Nephron (organoid): ENCODE measurements around the gene UBXN10.
A peak's percentile ranks its signal among the peaks of the same experiment; 100 is the strongest.

Source experiments
- H3K27ac Mint-ChIP-seq, 3 experiments: 2 replicates each; pipeline ENCODE4 v1.8.0; 2020; ENCODE audit warnings: mixed read lengths in 3 of 3, mild to moderate bottlenecking in 2 of 3, moderate library complexity in 1 of 3
- H3K27me3 Mint-ChIP-seq: 2 replicates; pipeline ENCODE4 v1.8.0; 2021; ENCODE audit warnings: low read depth, mild to moderate bottlenecking, moderate library complexity, mixed read lengths
- H3K36me3 Mint-ChIP-seq: 2 replicates; pipeline ENCODE4 v1.8.0; 2020; ENCODE audit warnings: low read depth, mixed read lengths
- H3K4me1 Mint-ChIP-seq: 2 replicates; pipeline ENCODE4 v1.8.0; 2020; ENCODE audit warnings: mixed read lengths
- H3K4me3 Mint-ChIP-seq, 3 experiments: 2 replicates each; pipeline ENCODE4 v1.8.0; 2020; ENCODE audit warnings: mild to moderate bottlenecking in 3 of 3, mixed read lengths in 3 of 3, moderate library complexity in 2 of 3
- H3K9me3 Mint-ChIP-seq: 2 replicates; pipeline ENCODE4 v1.8.0; 2020; ENCODE audit warnings: mixed read lengths
- TF ChIP-seq, protein P1 (sequence below), 3 experiments: fragments of 200-600 bp; sonication (generic); IDR thresholded peaks; one replicate each; pipeline ENCODE4 v1.5.0; 2021; ENCODE audit warnings: antibody characterized with exemption in 3 of 3; ENCODE audit not compliant: unreplicated experiment in 3 of 3

The UBXN10 gene

GRCh38 chr1:20150326-20150705 is 35.6 kb upstream of the UBXN10 start:
- Mint-ChIP-seq H3K27me3 (peaks cover 8% of the 10 kb centered on the region), H3K4me1 (peaks cover 10% of the 10 kb centered on the region), H3K36me3 (no peaks in the 10 kb centered on the region), H3K27ac (no peak overlapping the region), H3K4me3 (no peak overlapping the region), H3K9me3 (no peaks in the 10 kb centered on the region)
- TF ChIP-seq, protein P1, sequence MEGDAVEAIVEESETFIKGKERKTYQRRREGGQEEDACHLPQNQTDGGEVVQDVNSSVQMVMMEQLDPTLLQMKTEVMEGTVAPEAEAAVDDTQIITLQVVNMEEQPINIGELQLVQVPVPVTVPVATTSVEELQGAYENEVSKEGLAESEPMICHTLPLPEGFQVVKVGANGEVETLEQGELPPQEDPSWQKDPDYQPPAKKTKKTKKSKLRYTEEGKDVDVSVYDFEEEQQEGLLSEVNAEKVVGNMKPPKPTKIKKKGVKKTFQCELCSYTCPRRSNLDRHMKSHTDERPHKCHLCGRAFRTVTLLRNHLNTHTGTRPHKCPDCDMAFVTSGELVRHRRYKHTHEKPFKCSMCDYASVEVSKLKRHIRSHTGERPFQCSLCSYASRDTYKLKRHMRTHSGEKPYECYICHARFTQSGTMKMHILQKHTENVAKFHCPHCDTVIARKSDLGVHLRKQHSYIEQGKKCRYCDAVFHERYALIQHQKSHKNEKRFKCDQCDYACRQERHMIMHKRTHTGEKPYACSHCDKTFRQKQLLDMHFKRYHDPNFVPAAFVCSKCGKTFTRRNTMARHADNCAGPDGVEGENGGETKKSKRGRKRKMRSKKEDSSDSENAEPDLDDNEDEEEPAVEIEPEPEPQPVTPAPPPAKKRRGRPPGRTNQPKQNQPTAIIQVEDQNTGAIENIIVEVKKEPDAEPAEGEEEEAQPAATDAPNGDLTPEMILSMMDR (IDR thresholded peaks at IDR 0.05; ENCODE audit: unreplicated experiment in 3 of 3): no peak

- H3K4me3 Mint-ChIP-seq: no peak overlapping the region
- H3K27ac Mint-ChIP-seq: no peak overlapping the region
- TF ChIP-seq, protein P1 (IDR thresholded peaks at IDR 0.05; ENCODE audit: unreplicated experiment in 3 of 3): no peak
- no peaks in the 10 kb centered on the region for H3K9me3 Mint-ChIP-seq
- no peaks in the 10 kb centered on the region for H3K36me3 Mint-ChIP-seq
- peaks cover 8% of the 10 kb centered on the region for H3K27me3 Mint-ChIP-seq
- H3K4me1 Mint-ChIP-seq: peaks cover 10% of the 10 kb centered on the region
Observed at GRCh38 chr1:20150969-20151368, 34.9 kb upstream of the UBXN10 start.

DNA sequence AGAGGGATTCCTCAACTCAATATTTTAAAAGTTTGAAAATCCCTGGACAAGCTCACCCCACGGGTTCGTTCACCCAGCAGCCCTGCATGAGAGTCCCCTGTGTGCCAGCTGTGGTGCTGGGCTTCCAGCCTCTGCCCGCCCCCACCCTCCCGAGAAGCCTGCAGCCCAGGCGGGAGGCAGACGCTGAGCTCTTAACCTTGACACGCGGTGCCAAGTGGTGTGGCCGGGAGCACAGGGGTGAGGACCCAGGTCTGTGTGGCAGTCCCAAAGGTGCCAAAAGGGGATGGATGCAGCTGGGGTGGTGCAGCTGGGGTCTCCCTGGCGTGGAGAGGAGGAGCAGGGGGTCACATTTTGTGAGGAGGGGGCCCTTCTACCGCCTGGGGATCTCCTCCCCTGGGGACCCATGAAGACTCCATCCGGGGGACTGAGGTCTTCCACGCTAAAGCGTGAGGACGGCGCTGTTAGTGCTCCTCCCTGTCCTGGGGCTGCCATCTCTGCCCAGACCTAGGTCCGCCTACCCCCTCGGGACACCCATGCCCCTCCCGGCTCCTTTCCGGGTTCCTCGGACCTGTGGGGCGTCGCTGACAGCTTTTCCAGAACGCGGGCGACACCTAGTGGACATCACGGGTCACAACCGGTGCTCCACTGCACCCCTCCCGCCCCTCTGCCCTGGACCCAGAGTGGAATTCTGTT is 33.8 kb upstream of the UBXN10 start:
- no peaks in the 10 kb centered on the region for H3K9me3 Mint-ChIP-seq
- peak overlapping the region in 1 of 3 experiments; percentile 35 for H3K27ac Mint-ChIP-seq
- H3K36me3 Mint-ChIP-seq: no peaks in the 10 kb centered on the region
- H3K4me1 Mint-ChIP-seq: peaks cover 10% of the 10 kb centered on the region
- peak overlapping the region; percentile 56 to 65 (median 64) for H3K4me3 Mint-ChIP-seq
- peaks cover 8% of the 10 kb centered on the region for H3K27me3 Mint-ChIP-seq
- TF ChIP-seq, protein P1 (IDR thresholded peaks at IDR 0.05; ENCODE audit: unreplicated experiment in 3 of 3): peak; percentile 92 to 95 (median 94)

- peaks cover 8% of the 10 kb centered on the region for H3K27me3 Mint-ChIP-seq
- peak overlapping the region in 2 of 3 experiments; percentile 64 to 65 for H3K4me3 Mint-ChIP-seq
- peaks cover under 1% of the 10 kb centered on the region for H3K9me3 Mint-ChIP-seq
- TF ChIP-seq, protein P1 (IDR thresholded peaks at IDR 0.05; ENCODE audit: unreplicated experiment in 3 of 3): peak in 1 of 3 experiments; percentile 38
- no peaks in the 10 kb centered on the region for H3K36me3 Mint-ChIP-seq
- peaks cover 10% of the 10 kb centered on the region for H3K4me1 Mint-ChIP-seq
- peak overlapping the region in 2 of 3 experiments; percentile 35 to 55 for H3K27ac Mint-ChIP-seq
Observed at GRCh38 chr1:20152599-20152930, 33.3 kb upstream of the UBXN10 start.

GRCh38 chr1:20153000-20153418 is 32.9 kb upstream of the UBXN10 start:
- Mint-ChIP-seq H3K27me3 (peaks cover 8% of the 10 kb centered on the region), H3K4me1 (peaks cover 10% of the 10 kb centered on the region), H3K36me3 (no peaks in the 10 kb centered on the region), H3K9me3 (peaks cover 5% of the 10 kb centered on the region), H3K4me3 (peak overlapping the region in 1 of 3 experiments; percentile 65), H3K27ac (peak overlapping the region in 2 of 3 experiments; percentile 35 to 55)
- TF ChIP-seq, protein P1 (IDR thresholded peaks at IDR 0.05; ENCODE audit: unreplicated experiment in 3 of 3): no peak

DNA sequence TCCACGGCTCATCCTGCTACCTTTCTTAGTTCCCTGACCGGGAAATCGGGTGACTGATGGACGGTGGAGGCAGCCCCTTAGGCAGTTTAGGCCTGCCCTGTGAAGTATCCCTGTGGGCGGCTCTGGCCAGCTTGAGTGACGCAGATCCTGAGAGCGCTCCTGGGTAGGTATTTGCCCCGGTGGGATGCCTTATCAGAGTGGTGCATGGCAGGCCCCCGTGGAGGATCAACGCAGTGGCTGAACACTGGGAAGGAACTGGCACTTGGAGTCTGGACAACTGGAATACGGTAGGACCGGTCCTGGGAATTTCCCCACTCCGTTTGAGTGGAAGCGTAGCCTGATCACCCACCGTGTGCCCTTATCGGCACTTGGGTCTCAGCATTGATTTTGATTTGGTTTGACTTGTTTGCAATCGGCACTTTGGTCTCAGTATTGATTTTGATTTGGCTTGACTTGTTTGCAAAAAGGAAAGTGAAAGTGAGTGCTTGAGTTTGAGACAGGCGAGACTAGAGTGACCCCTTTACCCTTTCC is 31.5 kb upstream of the UBXN10 start:
- Mint-ChIP-seq H3K9me3 (peaks cover 13% of the 10 kb centered on the region), H3K27me3 (peaks cover 3% of the 10 kb centered on the region), H3K27ac (no peak overlapping the region), H3K4me3 (no peak overlapping the region), H3K36me3 (no peaks in the 10 kb centered on the region), H3K4me1 (peaks cover 10% of the 10 kb centered on the region)
- TF ChIP-seq, protein P1 (IDR thresholded peaks at IDR 0.05; ENCODE audit: unreplicated experiment in 3 of 3): no peak
